ENCODE data around the gene TEKTIP1.

Gene TEKTIP1

GRCh38 chr19:3520166-3521103, 18.5 kb upstream of the TEKTIP1 start:
- peaks cover 3% of the 10 kb centered on the region for H3K27me3 Mint-ChIP-seq (ENCODE audit: low read depth, poor library complexity)
- H3K36me3 Mint-ChIP-seq (ENCODE audit: low read depth): peaks cover 26% of the 10 kb centered on the region
- H3K9me3 Mint-ChIP-seq: no peaks in the 10 kb centered on the region
- TF ChIP-seq CTCF (IDR thresholded peaks at IDR 0.05): no peak
- no peak overlapping the region for H3K4me3 Mint-ChIP-seq
- DNase-seq: no peak
- peak overlapping the region; percentile 57 for H3K27ac Mint-ChIP-seq
- H3K4me1 Mint-ChIP-seq: peaks cover 33% of the 10 kb centered on the region

GRCh38 chr19:3521104-3521445, 17.9 kb upstream of the TEKTIP1 start:
- DNase-seq: no peak
- no peak overlapping the region for H3K4me3 Mint-ChIP-seq
- peaks cover 26% of the 10 kb centered on the region for H3K36me3 Mint-ChIP-seq (ENCODE audit: low read depth)
- no peaks in the 10 kb centered on the region for H3K9me3 Mint-ChIP-seq
- H3K4me1 Mint-ChIP-seq: peaks cover 27% of the 10 kb centered on the region
- no peak for TF ChIP-seq CTCF (IDR thresholded peaks at IDR 0.05)
- H3K27me3 Mint-ChIP-seq (ENCODE audit: low read depth, poor library complexity): peaks cover 3% of the 10 kb centered on the region
- H3K27ac Mint-ChIP-seq: peak overlapping the region; percentile 57

GRCh38 chr19:3522421-3523360, 16.3 kb upstream of the TEKTIP1 start:
- Mint-ChIP-seq H3K36me3 (ENCODE audit: low read depth) (peaks cover 26% of the 10 kb centered on the region), H3K27ac (no peak overlapping the region), H3K4me3 (no peak overlapping the region), H3K27me3 (ENCODE audit: low read depth, poor library complexity) (peaks cover 3% of the 10 kb centered on the region), H3K9me3 (no peaks in the 10 kb centered on the region), H3K4me1 (peaks cover 24% of the 10 kb centered on the region)
- no peak for DNase-seq
- no peak for TF ChIP-seq CTCF (IDR thresholded peaks at IDR 0.05)

- no peaks in the 10 kb centered on the region for H3K9me3 Mint-ChIP-seq
- peaks cover 26% of the 10 kb centered on the region for H3K36me3 Mint-ChIP-seq (ENCODE audit: low read depth)
- no peak for DNase-seq
- peak overlapping the region; percentile 68 for H3K27ac Mint-ChIP-seq
- H3K4me3 Mint-ChIP-seq: no peak overlapping the region
- H3K27me3 Mint-ChIP-seq (ENCODE audit: low read depth, poor library complexity): peaks cover 3% of the 10 kb centered on the region
- no peak for TF ChIP-seq CTCF (IDR thresholded peaks at IDR 0.05)
- peaks cover 19% of the 10 kb centered on the region for H3K4me1 Mint-ChIP-seq
Observed at GRCh38 chr19:3523361-3524077, 15.5 kb upstream of the TEKTIP1 start.

GRCh38 chr19:3524078-3524842, 14.7 kb upstream of the TEKTIP1 start:
- H3K36me3 Mint-ChIP-seq (ENCODE audit: low read depth): peaks cover 26% of the 10 kb centered on the region
- peak overlapping the region; percentile 68 for H3K27ac Mint-ChIP-seq
- peaks cover 3% of the 10 kb centered on the region for H3K27me3 Mint-ChIP-seq (ENCODE audit: low read depth, poor library complexity)
- no peaks in the 10 kb centered on the region for H3K9me3 Mint-ChIP-seq
- no peak for DNase-seq
- H3K4me1 Mint-ChIP-seq: peaks cover 15% of the 10 kb centered on the region
- no peak for TF ChIP-seq CTCF (IDR thresholded peaks at IDR 0.05)
- H3K4me3 Mint-ChIP-seq: no peak overlapping the region

Measured in nephron progenitor cell (in vitro differentiated cells).